HEK293 (cell line): Measurements from ENCODE around the gene WDR73.
A peak's percentile ranks its signal among the peaks of the same experiment; 100 is the strongest.

ENCODE experiments used
- CTCF ChIA-PET: fragments of 350-600 bp; formaldehyde crosslinking; extraction: SDS; loops from one replicate; lab custom pipeline; 2021; ENCODE audit warnings: antibody characterized with exemption; lab: Yijun Ruan, JAX
- POLR2A ChIA-PET: fragments of 300-600 bp; formaldehyde crosslinking; extraction: SDS; loops from one replicate; lab custom pipeline; 2020; ENCODE audit warnings: antibody characterized with exemption, inconsistent platforms; lab: Yijun Ruan, JAX
- H3K27ac ChIP-seq: fragments of 200-500 bp; sonication (Bioruptor generic); 2 replicates; pipeline ENCODE4 v1.5.1; 2014; ENCODE audit warnings: low read depth, low read length, control low read depth, inconsistent platforms; ENCODE audit errors: extremely low read depth
- H3K36me3 ChIP-seq, 2 experiments: fragments of 200-500 bp in 1 of 2; sonication (Bioruptor generic) in 1 of 2; 1 replicate in 1 of 2; 2 replicates in 1 of 2; pipeline ENCODE4 v1.5.1; 2014 to 2017; ENCODE audit warnings: inconsistent platforms in 2 of 2, low read length in 2 of 2; ENCODE audit not compliant: control insufficient read depth in 2 of 2, insufficient read depth in 1 of 2
- H3K4me1 ChIP-seq: fragments of 200-500 bp; sonication (Bioruptor generic); 2 replicates; pipeline ENCODE4 v1.5.1; 2014; ENCODE audit warnings: mild to moderate bottlenecking, low read length, inconsistent platforms; ENCODE audit not compliant: control insufficient read depth, insufficient read depth
- H3K4me3 ChIP-seq: 2 replicates; pipeline ENCODE4 v1.5.1; 2011; ENCODE audit warnings: low read depth, mild to moderate bottlenecking, control low read depth, low read length, moderate library complexity
- H3K9me3 ChIP-seq: fragments of 200-500 bp; sonication (Bioruptor generic); 2 replicates; pipeline ENCODE4 v1.5.1; 2014; ENCODE audit warnings: low read depth, low read length, inconsistent platforms; ENCODE audit not compliant: control insufficient read depth, insufficient read depth
- BCL6B ChIP-seq: fragments of 450-650 bp; formaldehyde crosslinking; IDR thresholded peaks from 2 replicates; pipeline ENCODE4 v1.5.1; 2017; ENCODE audit warnings: missing biosample characterization, missing genetic modification characterization
- GLIS1 ChIP-seq: fragments of 450-650 bp; formaldehyde crosslinking; IDR thresholded peaks from 2 replicates; pipeline ENCODE4 v1.5.1; 2016; ENCODE audit warnings: missing biosample characterization, missing genetic modification characterization
- IKZF3 ChIP-seq: fragments of 450-650 bp; IDR thresholded peaks from 2 replicates; pipeline ENCODE4 v1.5.0; 2018; ENCODE audit warnings: missing biosample characterization, mild to moderate bottlenecking, missing genetic modification characterization, moderate library complexity
- KLF16 ChIP-seq: fragments of 450-650 bp; formaldehyde crosslinking; IDR thresholded peaks from 2 replicates; pipeline ENCODE4 v1.5.1; 2017; ENCODE audit warnings: missing biosample characterization, missing genetic modification characterization
- OSR2 ChIP-seq: fragments of 450-650 bp; formaldehyde crosslinking; IDR thresholded peaks from 2 replicates; pipeline ENCODE4 v1.5.1; 2016; ENCODE audit warnings: missing biosample characterization, missing genetic modification characterization
- SALL2 ChIP-seq: fragments of 450-650 bp; formaldehyde crosslinking; IDR thresholded peaks from 2 replicates; pipeline ENCODE4 v1.5.0; 2017; ENCODE audit warnings: missing biosample characterization, mild to moderate bottlenecking, missing genetic modification characterization, borderline replicate concordance
- SCRT1 ChIP-seq: fragments of 450-650 bp; formaldehyde crosslinking; IDR thresholded peaks from 2 replicates; pipeline ENCODE4 v1.5.1; 2016; ENCODE audit warnings: missing biosample characterization, missing genetic modification characterization, borderline replicate concordance
- SCRT2 ChIP-seq: fragments of 450-650 bp; formaldehyde crosslinking; IDR thresholded peaks from 2 replicates; pipeline ENCODE4 v1.5.1; 2016; ENCODE audit warnings: missing biosample characterization, missing genetic modification characterization
- SP3 ChIP-seq: fragments of 450-650 bp; formaldehyde crosslinking; IDR thresholded peaks from 2 replicates; pipeline ENCODE4 v1.5.1; 2016; ENCODE audit warnings: missing biosample characterization, missing genetic modification characterization
- WT1 ChIP-seq: fragments of 450-650 bp; formaldehyde crosslinking; IDR thresholded peaks from 2 replicates; pipeline ENCODE4 v1.5.1; 2016; ENCODE audit warnings: missing biosample characterization, missing genetic modification characterization
- ZBTB11 ChIP-seq: fragments of 450-650 bp; formaldehyde crosslinking; conservative IDR thresholded peaks from 2 replicates; pipeline ENCODE4 v1.5.1; 2016; ENCODE audit warnings: low read depth, missing biosample characterization, missing genetic modification characterization
- ZNF155 ChIP-seq: fragments of 450-650 bp; formaldehyde crosslinking; IDR thresholded peaks from 2 replicates; pipeline ENCODE4 v1.5.1; 2016; ENCODE audit warnings: missing biosample characterization, missing genetic modification characterization
- ZNF169 ChIP-seq: fragments of 450-650 bp; formaldehyde crosslinking; IDR thresholded peaks from 2 replicates; pipeline ENCODE4 v1.5.1; 2016; ENCODE audit warnings: missing biosample characterization, missing genetic modification characterization
- ZNF175 ChIP-seq: fragments of 450-650 bp; formaldehyde crosslinking; IDR thresholded peaks from 2 replicates; pipeline ENCODE4 v1.5.1; 2016; ENCODE audit warnings: missing biosample characterization, missing genetic modification characterization
- ZNF19 ChIP-seq: fragments of 450-650 bp; formaldehyde crosslinking; IDR thresholded peaks from 2 replicates; pipeline ENCODE4; 2016; ENCODE audit warnings: missing biosample characterization, missing genetic modification characterization, low read depth
- ZNF2 ChIP-seq: fragments of 450-650 bp; formaldehyde crosslinking; IDR thresholded peaks from 2 replicates; pipeline ENCODE4 v1.5.1; 2016; ENCODE audit warnings: missing biosample characterization, missing genetic modification characterization
- ZNF23 ChIP-seq: fragments of 450-650 bp; formaldehyde crosslinking; IDR thresholded peaks from 2 replicates; pipeline ENCODE4 v1.5.1; 2016; ENCODE audit warnings: missing biosample characterization, missing genetic modification characterization, borderline replicate concordance
- ZNF416 ChIP-seq: fragments of 450-650 bp; formaldehyde crosslinking; IDR thresholded peaks from 2 replicates; pipeline ENCODE4 v1.5.1; 2016; ENCODE audit warnings: missing biosample characterization, missing genetic modification characterization
- ZNF423 ChIP-seq: fragments of 450-650 bp; formaldehyde crosslinking; IDR thresholded peaks from 2 replicates; pipeline ENCODE4 v1.5.1; 2016; ENCODE audit warnings: missing biosample characterization, missing genetic modification characterization
- ZNF473 ChIP-seq: fragments of 450-650 bp; formaldehyde crosslinking; IDR thresholded peaks from 2 replicates; pipeline ENCODE4 v1.5.1; 2017; ENCODE audit warnings: missing biosample characterization, missing genetic modification characterization
- ZNF530 ChIP-seq: fragments of 450-650 bp; formaldehyde crosslinking; IDR thresholded peaks from 2 replicates; pipeline ENCODE4 v1.5.1; 2016; ENCODE audit warnings: low read depth, missing biosample characterization, missing genetic modification characterization
- ZNF544 ChIP-seq: fragments of 450-650 bp; formaldehyde crosslinking; IDR thresholded peaks from 2 replicates; pipeline ENCODE4 v1.5.0; 2017; ENCODE audit warnings: missing biosample characterization, missing genetic modification characterization
- ZNF561 ChIP-seq: fragments of 450-650 bp; IDR thresholded peaks from 2 replicates; pipeline ENCODE4 v1.5.1; 2018; ENCODE audit warnings: missing biosample characterization, missing genetic modification characterization, borderline replicate concordance
- ZNF596 ChIP-seq: fragments of 450-650 bp; IDR thresholded peaks from 2 replicates; pipeline ENCODE4 v1.5.0; 2018; ENCODE audit warnings: missing biosample characterization, mild to moderate bottlenecking, missing genetic modification characterization, moderate library complexity
- ZNF658 ChIP-seq: fragments of 450-650 bp; formaldehyde crosslinking; IDR thresholded peaks from 2 replicates; pipeline ENCODE4; 2016; ENCODE audit warnings: missing biosample characterization, missing genetic modification characterization
- ZNF664 ChIP-seq: fragments of 450-650 bp; formaldehyde crosslinking; IDR thresholded peaks from 2 replicates; pipeline ENCODE4 v1.5.1; 2016; ENCODE audit warnings: missing biosample characterization, missing genetic modification characterization
- ZNF692 ChIP-seq: fragments of 450-650 bp; formaldehyde crosslinking; IDR thresholded peaks from 2 replicates; pipeline ENCODE4 v1.5.1; 2016; ENCODE audit warnings: missing biosample characterization, missing genetic modification characterization
- ZSCAN23 ChIP-seq: fragments of 450-650 bp; formaldehyde crosslinking; IDR thresholded peaks from 2 replicates; pipeline ENCODE4 v1.5.1; 2016; ENCODE audit warnings: missing biosample characterization, missing genetic modification characterization

WDR73 gene

GRCh38 chr15:84594617-84595290, 59.3 kb downstream of the WDR73 start:
- ChIA-PET POLR2A (no interaction called here), CTCF (interaction anchor here (0.7 to 1.6 kb wide), 3 partner anchors 16 to 334 kb away, joined by 3 to 6 read pairs (median 4); partner anchors contain the start of gene WDR73)
- no peaks in the 10 kb centered on the region for H3K4me1 ChIP-seq
- no peak for TF ChIP-seq ZNF473 (tag by site-specific recombination)
- no peak for TF ChIP-seq ZNF169 (tag by site-specific recombination)
- no peak for TF ChIP-seq WT1 (tag by site-specific recombination)
- TF ChIP-seq ZNF416 (tag by site-specific recombination) = no peak
- TF ChIP-seq ZNF692 (tag by site-specific recombination) = no peak
- TF ChIP-seq ZNF2 (tag by site-specific recombination) = no peak
- TF ChIP-seq ZNF544 = no peak
- TF ChIP-seq ZNF658 (tag by site-specific recombination) = no peak
- TF ChIP-seq KLF16 (tag by site-specific recombination) = no peak
- TF ChIP-seq ZNF423 (tag by site-specific recombination) = no peak
- no peak for TF ChIP-seq ZNF23
- TF ChIP-seq ZNF561 (tag by site-specific recombination) = no peak
- TF ChIP-seq ZNF596 (tag by site-specific recombination) = no peak
- no peak for TF ChIP-seq GLIS1 (tag by site-specific recombination)
- H3K4me3 ChIP-seq = no peak overlapping the region
- no peaks in the 10 kb centered on the region for H3K36me3 ChIP-seq
- H3K27ac ChIP-seq = no peak overlapping the region
- no peaks in the 10 kb centered on the region for H3K9me3 ChIP-seq

- CTCF ChIA-PET = interaction anchor here (0.6 to 0.7 kb wide), 2 partner anchors 67 to 800 kb away, joined by 3 to 4 read pairs; partner anchors contain the start of gene NMB
- TF ChIP-seq SCRT1 (tag by site-specific recombination) (peak; percentile 86), SCRT2 (tag by site-specific recombination) (peak; percentile 54), ZNF664 (tag by site-specific recombination) (no peak), ZNF530 (tag by site-specific recombination) (no peak), IKZF3 (tag by site-specific recombination) (no peak)
Measured at GRCh38 chr15:84591815-84592214, 62.3 kb downstream of the WDR73 start.

GRCh38 chr15:84590406-84590805, 63.7 kb downstream of the WDR73 start:
- no peak overlapping the region for H3K27ac ChIP-seq
- CTCF ChIA-PET = interaction anchor here (0.7 to 2.9 kb wide), 5 partner anchors 19 to 699 kb away, joined by 3 to 7 read pairs (median 4); no protein-coding TSS in a partner anchor
- no peaks in the 10 kb centered on the region for H3K36me3 ChIP-seq
- H3K4me3 ChIP-seq = no peak overlapping the region
- H3K9me3 ChIP-seq = no peaks in the 10 kb centered on the region
- POLR2A ChIA-PET = no interaction called here
- no peaks in the 10 kb centered on the region for H3K4me1 ChIP-seq
- TF ChIP-seq ZBTB11 (tag by site-specific recombination) (no peak), ZSCAN23 (no peak), SP3 (tag by site-specific recombination) (no peak), SALL2 (tag by site-specific recombination) (no peak), OSR2 (tag by site-specific recombination) (no peak), ZNF175 (tag by site-specific recombination) (no peak), ZNF19 (tag by site-specific recombination) (no peak), ZNF155 (tag by site-specific recombination) (no peak), BCL6B (no peak)

More at GRCh38 chr15:84591815-84592214, 62.3 kb downstream of the WDR73 start:
- Histone ChIP-seq H3K9me3 (no peaks in the 10 kb centered on the region), H3K4me1 (no peaks in the 10 kb centered on the region), H3K4me3 (no peak overlapping the region), H3K27ac (no peak overlapping the region), H3K36me3 (no peaks in the 10 kb centered on the region)
- POLR2A ChIA-PET = interaction anchor here (0.6 kb wide), 2 partner anchors 44 to 78 kb away, joined by 3 read pairs; no protein-coding TSS in a partner anchor
